ENCODE data around the gene MAGEF1.
A peak's percentile ranks its signal among the peaks of the same experiment; 100 is the strongest.
"Not testable (repeated sequence)": the region's sequence is repeated elsewhere in the genome, so short reads cannot be mapped to it uniquely, and the experiment has no call there.

Gene MAGEF1

GRCh38 chr3:184742676-184743135, 30.8 kb upstream of the MAGEF1 start:
- no peak for DNase-seq

- DNase-seq: no peak
Measured at GRCh38 chr3:184741798-184742675, 30.2 kb upstream of the MAGEF1 start.

GRCh38 chr3:184741259-184741556, 29.3 kb upstream of the MAGEF1 start:
- no peak for DNase-seq

- DNase-seq: peak; percentile 78
Measured at GRCh38 chr3:184740509-184741258, 28.8 kb upstream of the MAGEF1 start.

GRCh38 chr3:184739594-184740505, 28.0 kb upstream of the MAGEF1 start:
- DNase-seq: no peak

GRCh38 chr3:184738982-184739381, 27.1 kb upstream of the MAGEF1 start:
- no peak for DNase-seq

- DNase-seq: no peak
Measured at GRCh38 chr3:184738506-184738890, 26.6 kb upstream of the MAGEF1 start.

- peak; percentile 78 for DNase-seq
Measured at GRCh38 chr3:184737641-184738505, 26.0 kb upstream of the MAGEF1 start.

GRCh38 chr3:184737063-184737462, 25.2 kb upstream of the MAGEF1 start:
- no peak for DNase-seq

GRCh38 chr3:184734903-184735701, 23.2 kb upstream of the MAGEF1 start:
- DNase-seq: no peak

- DNase-seq: no peak
Measured at GRCh38 chr3:184733971-184734608, 22.2 kb upstream of the MAGEF1 start.

- no peak for DNase-seq
Measured at GRCh38 chr3:184733181-184733580, 21.3 kb upstream of the MAGEF1 start.

- DNase-seq: no peak
Measured at GRCh38 chr3:184731786-184732537, 20.1 kb upstream of the MAGEF1 start.

GRCh38 chr3:184730924-184731323, 19.1 kb upstream of the MAGEF1 start:
- no peak for DNase-seq

- not testable (repeated sequence) for DNase-seq
Measured at GRCh38 chr3:184729154-184729553, 17.3 kb upstream of the MAGEF1 start.

GRCh38 chr3:184728010-184728527, 16.2 kb upstream of the MAGEF1 start:
- no peak for DNase-seq

GRCh38 chr3:184727357-184728009, 15.6 kb upstream of the MAGEF1 start:
- peak; percentile 76 for DNase-seq

GRCh38 chr3:184726497-184726896, 14.6 kb upstream of the MAGEF1 start:
- no peak for DNase-seq

All from fibroblast of skin of scalp (primary cell).